ENCODE results near the gene RPTOR.

DNA sequence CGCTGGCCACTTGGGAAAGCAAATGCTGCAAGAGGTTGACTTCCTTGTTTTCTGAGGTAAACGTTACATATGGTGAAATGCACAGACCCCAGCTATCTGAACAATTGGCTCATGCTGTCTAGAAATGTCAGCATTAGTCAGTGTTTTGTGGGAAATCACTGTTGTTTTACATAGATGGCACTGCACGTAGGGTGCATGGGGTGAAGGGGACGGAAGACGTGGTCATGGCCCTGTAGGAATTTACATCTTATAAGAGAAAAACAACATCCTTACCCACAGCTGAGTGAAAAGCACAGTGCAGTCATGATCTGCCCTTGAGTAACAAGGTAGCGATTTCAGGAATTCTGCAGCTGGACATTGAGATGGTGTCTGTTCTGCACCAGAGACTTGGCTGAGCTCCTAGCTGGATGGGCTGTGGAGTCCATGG lies 15.2 kb downstream of the RPTOR start:
- TF ChIP-seq, protein P1, sequence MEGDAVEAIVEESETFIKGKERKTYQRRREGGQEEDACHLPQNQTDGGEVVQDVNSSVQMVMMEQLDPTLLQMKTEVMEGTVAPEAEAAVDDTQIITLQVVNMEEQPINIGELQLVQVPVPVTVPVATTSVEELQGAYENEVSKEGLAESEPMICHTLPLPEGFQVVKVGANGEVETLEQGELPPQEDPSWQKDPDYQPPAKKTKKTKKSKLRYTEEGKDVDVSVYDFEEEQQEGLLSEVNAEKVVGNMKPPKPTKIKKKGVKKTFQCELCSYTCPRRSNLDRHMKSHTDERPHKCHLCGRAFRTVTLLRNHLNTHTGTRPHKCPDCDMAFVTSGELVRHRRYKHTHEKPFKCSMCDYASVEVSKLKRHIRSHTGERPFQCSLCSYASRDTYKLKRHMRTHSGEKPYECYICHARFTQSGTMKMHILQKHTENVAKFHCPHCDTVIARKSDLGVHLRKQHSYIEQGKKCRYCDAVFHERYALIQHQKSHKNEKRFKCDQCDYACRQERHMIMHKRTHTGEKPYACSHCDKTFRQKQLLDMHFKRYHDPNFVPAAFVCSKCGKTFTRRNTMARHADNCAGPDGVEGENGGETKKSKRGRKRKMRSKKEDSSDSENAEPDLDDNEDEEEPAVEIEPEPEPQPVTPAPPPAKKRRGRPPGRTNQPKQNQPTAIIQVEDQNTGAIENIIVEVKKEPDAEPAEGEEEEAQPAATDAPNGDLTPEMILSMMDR (IDR thresholded peaks at IDR 0.05 in 2 of 3, conservative IDR thresholded peaks at IDR 0.05 in 1 of 3; ENCODE audit: control insufficient read depth in 2 of 3, extremely low read depth in 1 of 3, insufficient read depth in 1 of 3, low read depth in 3 of 3, low read length in 3 of 3), result no peak
- no peak for TF ChIP-seq STAT3 (IDR thresholded peaks at IDR 0.05; ENCODE audit: low read depth, low read length)
- no peak for TF ChIP-seq NR2C2 (IDR thresholded peaks at IDR 0.05; ENCODE audit: borderline replicate concordance, control insufficient read depth, insufficient read length, low read depth)
- no peak for TF ChIP-seq RB1 (IDR thresholded peaks at IDR 0.05; ENCODE audit: borderline replicate concordance)
- TF ChIP-seq POLR2AphosphoS2 (IDR thresholded peaks at IDR 0.05; ENCODE audit: low read depth, low read length), result no peak
- TF ChIP-seq SMAD1 (IDR thresholded peaks at IDR 0.05; ENCODE audit: low read depth, partially characterized antibody), result no peak
- TF ChIP-seq POLR2A (IDR thresholded peaks at IDR 0.05; ENCODE audit: low read depth, low read length), result no peak
- TF ChIP-seq HDGF (IDR thresholded peaks at IDR 0.05), result no peak
- no peak for TF ChIP-seq RCOR1 (conservative IDR thresholded peaks at IDR 0.05; ENCODE audit: low read depth, low read length)
- no peak for TF ChIP-seq EZH2 (IDR thresholded peaks at IDR 0.05; ENCODE audit: borderline replicate concordance, control insufficient read depth, low read depth, low read length)
- no peak for TF ChIP-seq MXI1 (IDR thresholded peaks at IDR 0.05; ENCODE audit: low read depth, low read length)
- no peak for TF ChIP-seq CEBPB (IDR thresholded peaks at IDR 0.05; ENCODE audit: borderline replicate concordance in 1 of 2, low read depth in 2 of 2, low read length in 2 of 2)
- no peak for TF ChIP-seq ZBTB40 (IDR thresholded peaks at IDR 0.05; ENCODE audit: borderline replicate concordance)
- no peak for TF ChIP-seq JUND (IDR thresholded peaks at IDR 0.05; ENCODE audit: low read depth, low read length)
